Nephron progenitor cell (in vitro differentiated cells): ENCODE measurements around the gene KPTN.

ENCODE experiments used
- DNase-seq: peaks from one replicate; pipeline ENCODE4 v3.0.0; 2021
- H3K27ac Mint-ChIP-seq: 2 replicates; pipeline ENCODE4 v1.8.0; 2021; ENCODE audit warnings: mild to moderate bottlenecking, moderate library complexity, mixed read lengths
- H3K27me3 Mint-ChIP-seq: 2 replicates; pipeline ENCODE4 v1.8.0; 2021; ENCODE audit warnings: mild to moderate bottlenecking, low read depth, mixed read lengths; ENCODE audit not compliant: poor library complexity
- H3K36me3 Mint-ChIP-seq: 2 replicates; pipeline ENCODE4 v1.8.0; 2021; ENCODE audit warnings: low read depth, mixed read lengths
- H3K4me1 Mint-ChIP-seq: 2 replicates; pipeline ENCODE4 v1.8.0; 2021; ENCODE audit warnings: mixed read lengths
- H3K4me3 Mint-ChIP-seq: 2 replicates; pipeline ENCODE4 v1.8.0; 2021; ENCODE audit warnings: mild to moderate bottlenecking, moderate library complexity, mixed read lengths
- H3K9me3 Mint-ChIP-seq: 2 replicates; pipeline ENCODE4 v1.8.0; 2021; ENCODE audit warnings: mild to moderate bottlenecking, moderate library complexity, mixed read lengths
- TF ChIP-seq, protein P1 (sequence below): fragments of 200-600 bp; sonication (generic); IDR thresholded peaks from 2 replicates; pipeline ENCODE4 v1.5.0; 2021; ENCODE audit warnings: antibody characterized with exemption

Gene KPTN

DNA sequence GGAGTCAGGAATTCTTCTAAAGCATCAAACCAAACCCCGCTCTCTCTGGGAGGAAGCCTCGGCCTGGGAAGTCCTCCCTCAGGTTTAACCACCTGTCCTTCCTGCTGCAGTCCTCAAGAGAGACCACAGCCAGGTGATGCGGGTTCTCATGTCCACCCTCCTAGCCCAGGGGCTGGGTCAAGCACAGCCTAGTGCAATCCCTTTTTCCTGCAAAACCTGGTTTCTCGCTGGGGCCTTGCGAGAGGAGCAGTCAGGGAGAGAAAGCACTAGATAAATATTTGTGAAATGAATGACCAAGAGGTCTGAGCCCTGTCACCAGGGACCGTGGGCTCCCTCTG lies 14.7 kb downstream of the KPTN start:
- no peaks in the 10 kb centered on the region for H3K9me3 Mint-ChIP-seq
- TF ChIP-seq, protein P1, sequence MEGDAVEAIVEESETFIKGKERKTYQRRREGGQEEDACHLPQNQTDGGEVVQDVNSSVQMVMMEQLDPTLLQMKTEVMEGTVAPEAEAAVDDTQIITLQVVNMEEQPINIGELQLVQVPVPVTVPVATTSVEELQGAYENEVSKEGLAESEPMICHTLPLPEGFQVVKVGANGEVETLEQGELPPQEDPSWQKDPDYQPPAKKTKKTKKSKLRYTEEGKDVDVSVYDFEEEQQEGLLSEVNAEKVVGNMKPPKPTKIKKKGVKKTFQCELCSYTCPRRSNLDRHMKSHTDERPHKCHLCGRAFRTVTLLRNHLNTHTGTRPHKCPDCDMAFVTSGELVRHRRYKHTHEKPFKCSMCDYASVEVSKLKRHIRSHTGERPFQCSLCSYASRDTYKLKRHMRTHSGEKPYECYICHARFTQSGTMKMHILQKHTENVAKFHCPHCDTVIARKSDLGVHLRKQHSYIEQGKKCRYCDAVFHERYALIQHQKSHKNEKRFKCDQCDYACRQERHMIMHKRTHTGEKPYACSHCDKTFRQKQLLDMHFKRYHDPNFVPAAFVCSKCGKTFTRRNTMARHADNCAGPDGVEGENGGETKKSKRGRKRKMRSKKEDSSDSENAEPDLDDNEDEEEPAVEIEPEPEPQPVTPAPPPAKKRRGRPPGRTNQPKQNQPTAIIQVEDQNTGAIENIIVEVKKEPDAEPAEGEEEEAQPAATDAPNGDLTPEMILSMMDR = no peak
- peaks cover 27% of the 10 kb centered on the region for H3K4me1 Mint-ChIP-seq
- no peak overlapping the region for H3K27ac Mint-ChIP-seq
- H3K36me3 Mint-ChIP-seq = no peaks in the 10 kb centered on the region
- DNase-seq = no peak
- peaks cover 85% of the 10 kb centered on the region for H3K27me3 Mint-ChIP-seq
- no peak overlapping the region for H3K4me3 Mint-ChIP-seq

DNA sequence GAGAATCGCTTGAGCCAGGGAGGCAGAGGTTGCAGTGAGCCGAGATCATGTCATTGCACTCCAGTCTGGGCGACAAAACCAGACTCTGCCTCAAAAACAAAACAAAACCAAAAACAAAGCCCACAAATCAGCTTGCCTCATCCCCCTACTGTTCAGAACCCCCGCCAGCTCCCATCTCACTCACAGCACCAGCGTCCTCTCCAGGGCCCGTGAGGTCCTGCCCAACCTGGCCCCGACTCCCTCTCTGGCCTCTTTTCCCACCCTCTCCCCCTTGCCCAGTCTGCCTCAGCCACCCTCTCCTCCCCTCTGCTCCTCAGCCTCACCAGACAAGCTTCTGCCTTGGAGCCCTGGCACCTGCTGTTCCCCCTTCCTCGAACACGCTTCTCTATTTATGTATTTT lies 16.1 kb downstream of the KPTN start:
- peaks cover 93% of the 10 kb centered on the region for H3K27me3 Mint-ChIP-seq
- H3K36me3 Mint-ChIP-seq = no peaks in the 10 kb centered on the region
- DNase-seq = no peak
- TF ChIP-seq, protein P1 = no peak
- H3K4me3 Mint-ChIP-seq = no peak overlapping the region
- H3K4me1 Mint-ChIP-seq = peaks cover 27% of the 10 kb centered on the region
- H3K27ac Mint-ChIP-seq = no peak overlapping the region
- no peaks in the 10 kb centered on the region for H3K9me3 Mint-ChIP-seq

DNA sequence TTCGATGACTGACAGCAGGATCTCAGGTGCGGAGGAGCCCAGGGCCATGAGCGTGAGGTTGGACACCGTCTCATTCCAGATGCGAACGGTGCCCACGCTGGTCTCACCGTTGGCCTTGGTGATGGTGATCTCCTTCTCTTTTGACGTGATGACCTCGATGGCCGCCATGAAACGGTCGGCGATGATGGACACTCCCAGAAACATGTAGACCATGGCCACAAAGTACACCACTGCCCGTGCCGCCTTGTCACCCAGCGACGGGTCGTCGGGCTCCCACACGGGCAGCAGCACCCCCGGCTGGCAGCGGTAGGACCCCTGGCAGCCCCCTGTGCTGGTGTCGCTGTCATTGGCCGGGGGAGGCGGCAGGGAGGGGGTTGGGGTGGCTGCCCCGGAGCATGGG lies 18.1 kb downstream of the KPTN start:
- Mint-ChIP-seq H3K9me3 (no peaks in the 10 kb centered on the region), H3K4me1 (peaks cover 17% of the 10 kb centered on the region), H3K27me3 (peaks cover 88% of the 10 kb centered on the region), H3K4me3 (no peak overlapping the region), H3K36me3 (no peaks in the 10 kb centered on the region), H3K27ac (no peak overlapping the region)
- TF ChIP-seq, protein P1 = no peak
- no peak for DNase-seq

DNA sequence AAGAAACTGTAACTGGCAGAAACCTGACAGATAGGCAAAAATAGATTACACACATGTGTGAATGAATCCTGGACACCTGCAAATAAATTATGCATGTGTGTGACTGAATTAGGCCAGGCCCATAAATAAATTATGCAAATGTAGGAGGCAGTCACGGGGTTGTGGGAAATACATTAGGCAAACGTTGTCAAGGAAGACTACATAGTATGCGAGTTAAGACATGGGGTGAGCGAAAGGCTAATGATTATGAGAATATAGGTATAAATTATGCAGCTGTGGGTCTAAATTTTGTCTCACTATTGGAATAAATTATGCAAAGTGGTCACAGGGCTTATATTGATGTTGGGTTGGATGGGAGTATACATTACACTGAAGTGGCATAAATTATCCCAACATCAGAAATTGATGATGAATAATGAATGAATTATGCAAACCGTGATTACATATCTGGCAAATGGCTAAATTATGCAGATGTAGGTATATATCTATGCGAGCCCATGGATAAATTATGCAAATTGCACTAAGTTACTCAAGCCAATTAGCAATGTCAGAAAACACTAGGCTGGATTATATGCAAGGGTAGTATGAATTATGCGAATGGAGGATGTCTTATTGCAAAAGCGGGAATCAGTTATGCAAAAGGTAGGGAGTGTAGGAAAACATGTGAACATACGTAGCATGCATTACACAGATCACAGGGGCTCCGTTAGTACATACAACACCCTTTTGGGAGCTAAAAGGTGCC lies 19.2 kb downstream of the KPTN start:
- peaks cover 77% of the 10 kb centered on the region for H3K27me3 Mint-ChIP-seq
- no peaks in the 10 kb centered on the region for H3K36me3 Mint-ChIP-seq
- no peak overlapping the region for H3K27ac Mint-ChIP-seq
- no peaks in the 10 kb centered on the region for H3K9me3 Mint-ChIP-seq
- H3K4me1 Mint-ChIP-seq = peaks cover 9% of the 10 kb centered on the region
- no peak for DNase-seq
- TF ChIP-seq, protein P1 = no peak
- H3K4me3 Mint-ChIP-seq = no peak overlapping the region

DNA sequence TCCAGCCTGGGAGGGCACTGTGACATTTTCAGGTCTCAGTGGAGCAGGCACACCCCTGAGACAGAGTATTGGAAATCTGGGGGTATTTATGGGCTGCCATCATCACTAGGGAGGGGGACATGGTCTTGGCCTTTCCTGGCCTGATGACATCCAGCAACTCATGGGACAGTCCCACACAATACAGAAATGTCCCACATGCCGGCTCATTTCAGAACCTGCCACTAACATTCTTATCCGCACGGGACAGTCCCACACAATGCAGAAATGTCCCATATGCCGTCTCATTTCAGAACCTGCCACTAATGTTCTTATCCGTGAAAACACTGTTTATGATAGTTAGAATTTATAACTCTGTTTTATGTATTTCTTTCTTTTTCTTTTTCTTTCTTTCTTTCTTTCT lies 22.1 kb downstream of the KPTN start:
- Mint-ChIP-seq H3K36me3 (no peaks in the 10 kb centered on the region), H3K9me3 (peaks cover 4% of the 10 kb centered on the region), H3K4me1 (no peaks in the 10 kb centered on the region), H3K27me3 (peaks cover 47% of the 10 kb centered on the region), H3K27ac (no peak overlapping the region), H3K4me3 (no peak overlapping the region)
- no peak for DNase-seq
- TF ChIP-seq, protein P1 = no peak

DNA sequence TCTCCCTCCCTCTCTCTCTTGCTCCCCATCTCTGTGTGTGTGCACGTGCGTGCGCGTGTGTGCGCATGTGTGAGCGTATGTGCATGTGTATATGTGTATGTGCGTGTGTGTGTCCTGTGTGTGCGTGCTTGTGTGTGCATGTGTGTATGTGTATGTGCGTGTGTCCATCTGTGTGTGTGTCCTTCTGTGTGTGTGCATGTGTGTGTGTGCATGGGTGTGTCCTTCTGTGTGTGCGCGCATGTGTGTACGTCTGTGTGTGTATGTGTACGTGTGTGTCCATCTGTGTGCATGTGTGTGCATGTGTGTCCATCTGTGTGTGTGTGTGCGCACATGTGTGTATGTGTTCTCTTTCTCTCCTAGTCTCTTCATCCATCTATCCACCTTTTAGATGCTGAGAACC lies 24.5 kb downstream of the KPTN start:
- H3K9me3 Mint-ChIP-seq = peaks cover 25% of the 10 kb centered on the region
- no peak overlapping the region for H3K27ac Mint-ChIP-seq
- no peak overlapping the region for H3K4me3 Mint-ChIP-seq
- DNase-seq = no peak
- H3K4me1 Mint-ChIP-seq = no peaks in the 10 kb centered on the region
- H3K27me3 Mint-ChIP-seq = peaks cover 24% of the 10 kb centered on the region
- TF ChIP-seq, protein P1 = no peak
- peaks cover 7% of the 10 kb centered on the region for H3K36me3 Mint-ChIP-seq
